GM19455 (cell line): ENCODE measurements around the gene ADARB1.

Experiments
- ATAC-seq: cut with Tn5 transposase; IDR thresholded peaks from one replicate; pipeline ENCODE4 v1.9.1; 2021; ENCODE audit not compliant: unreplicated experiment

The ADARB1 gene

DNA sequence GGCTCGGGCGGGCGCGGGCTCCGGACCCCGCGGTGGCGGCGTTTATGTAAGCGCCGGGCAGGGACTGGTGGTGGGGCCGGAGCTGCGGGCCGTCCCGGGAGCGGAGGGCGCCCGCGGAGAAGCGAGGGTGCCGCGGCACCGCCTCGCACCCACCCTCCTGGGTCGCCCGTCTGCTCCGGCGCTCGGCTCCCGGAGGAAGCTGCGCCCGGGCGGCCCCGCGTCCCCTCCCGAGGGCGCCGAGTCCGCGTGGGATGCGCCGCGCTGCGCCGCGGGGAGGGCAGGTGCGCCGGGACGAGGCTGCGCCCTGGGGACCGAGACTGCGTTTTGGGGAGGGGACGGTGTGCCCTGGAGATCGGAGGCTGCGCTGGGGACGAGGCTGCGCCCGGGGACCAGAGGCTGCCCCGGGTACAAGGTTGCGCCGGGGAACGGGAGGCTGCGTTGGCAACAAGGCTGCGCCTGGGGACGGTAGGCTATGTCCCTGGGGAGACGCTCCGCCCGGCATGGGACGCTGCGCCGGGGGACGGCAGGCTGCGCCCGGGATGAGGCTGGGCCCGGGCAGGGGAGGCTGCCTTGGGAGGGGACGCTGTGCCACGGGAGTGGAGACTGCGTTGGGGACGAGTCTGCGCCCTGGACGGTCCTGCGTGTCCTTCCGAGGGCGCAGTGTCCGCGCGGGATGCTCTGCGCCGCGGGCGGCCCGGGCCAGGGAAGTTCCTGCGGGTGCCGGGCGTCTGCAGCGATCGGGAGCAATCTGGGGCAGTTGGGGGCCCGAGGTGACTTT, 627 bp downstream of the ADARB1 start:
- peak; percentile 15 for ATAC-seq

DNA sequence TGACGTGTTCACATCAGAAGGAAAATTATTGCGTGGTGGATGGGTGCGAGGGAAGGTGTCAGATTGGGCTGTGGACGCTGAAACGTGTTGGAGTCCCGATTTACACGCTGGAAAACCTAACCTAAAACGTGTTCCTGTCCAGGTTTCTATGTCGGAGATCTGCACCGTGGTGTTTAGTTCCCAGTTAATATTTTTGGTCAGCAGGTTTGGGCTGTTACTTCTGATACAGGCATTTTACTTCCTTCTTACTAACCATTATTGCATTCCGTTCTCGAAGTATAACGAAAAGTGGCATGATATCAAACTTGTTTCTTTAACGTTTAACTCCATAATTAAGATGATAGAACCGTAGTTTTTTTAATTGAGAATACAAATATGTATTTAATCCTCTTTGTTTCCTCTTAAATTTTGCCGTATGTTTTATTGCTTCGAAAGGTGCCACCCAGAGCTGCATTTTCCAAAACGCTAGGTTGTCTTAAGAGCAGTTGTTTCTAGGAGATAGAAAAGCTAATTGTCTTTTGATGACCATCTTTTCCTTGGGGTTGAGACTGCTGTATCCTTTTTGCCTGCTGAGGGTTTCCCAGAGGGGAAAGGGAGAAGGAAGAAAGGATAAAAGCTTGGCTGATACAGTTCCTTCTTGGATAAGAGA, 1.3 kb downstream of the ADARB1 start:
- no peak for ATAC-seq

- ATAC-seq, result no peak
Measured at GRCh38 chr21:45076245-45076711, 1.9 kb downstream of the ADARB1 start.

DNA sequence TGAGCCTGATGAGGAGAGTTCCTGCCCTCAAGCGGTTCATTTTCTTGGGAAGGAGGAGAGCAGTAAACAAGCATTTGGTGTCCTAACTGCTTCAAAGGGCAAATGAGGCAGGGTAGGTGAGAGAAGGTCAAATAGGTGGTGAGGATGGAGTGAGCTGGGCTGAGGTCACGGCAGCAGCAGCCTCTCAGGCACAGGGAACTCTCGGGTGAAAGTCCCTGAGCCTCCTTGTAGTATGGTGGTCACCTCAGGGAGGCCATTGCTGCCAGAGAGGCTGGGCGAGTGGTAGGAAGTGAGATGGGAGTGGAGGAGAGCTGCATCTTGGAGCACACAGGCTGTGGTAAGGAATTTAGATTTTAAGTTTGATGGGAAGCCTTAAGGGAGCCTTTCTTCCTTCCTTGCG, 4.0 kb downstream of the ADARB1 start:
- ATAC-seq, result no peak

- no peak for ATAC-seq
Measured at GRCh38 chr21:45078877-45079281, 4.5 kb downstream of the ADARB1 start.

GRCh38 chr21:45079351-45079750, 5.0 kb downstream of the ADARB1 start:
- no peak for ATAC-seq

GRCh38 chr21:45080232-45080631, 5.9 kb downstream of the ADARB1 start:
- ATAC-seq, result no peak

DNA sequence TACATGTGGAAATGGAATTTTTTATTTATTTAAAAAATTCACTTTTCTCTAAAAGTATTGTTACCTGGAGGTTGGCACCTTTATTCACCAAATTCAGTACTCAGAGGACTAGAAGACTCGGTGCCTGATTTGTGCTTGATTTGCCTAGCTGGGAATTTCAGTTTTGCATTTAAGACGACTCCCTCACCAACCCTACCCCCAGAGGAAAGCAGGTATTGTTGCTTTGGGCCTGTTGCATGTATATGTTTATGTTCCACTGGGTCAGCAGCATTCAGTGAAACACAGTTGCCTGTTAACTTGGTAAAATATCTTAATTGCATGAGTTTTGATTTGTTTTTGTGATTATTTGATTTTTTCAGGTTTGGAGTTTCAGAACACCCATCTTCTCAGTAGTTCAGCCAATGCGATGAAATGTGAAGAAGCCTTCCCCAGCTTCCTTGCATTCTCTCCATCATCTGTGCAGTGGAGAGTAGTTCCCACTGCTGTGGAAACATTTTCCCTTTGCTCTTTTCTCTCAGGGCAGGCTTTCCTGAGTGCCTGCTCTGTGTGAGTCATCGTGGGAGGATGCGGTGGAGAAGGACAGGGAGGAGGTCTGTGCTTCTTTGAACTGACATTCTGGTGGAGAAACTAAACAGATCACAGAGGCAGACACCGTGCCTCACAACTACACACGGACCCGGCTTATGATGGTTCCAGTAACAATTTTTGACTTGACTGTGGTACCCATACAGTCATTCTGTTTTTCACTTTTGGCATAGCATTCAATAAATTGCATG, 6.4 kb downstream of the ADARB1 start:
- ATAC-seq, result no peak

GRCh38 chr21:45081636-45082035, 7.3 kb downstream of the ADARB1 start:
- ATAC-seq, result no peak

DNA sequence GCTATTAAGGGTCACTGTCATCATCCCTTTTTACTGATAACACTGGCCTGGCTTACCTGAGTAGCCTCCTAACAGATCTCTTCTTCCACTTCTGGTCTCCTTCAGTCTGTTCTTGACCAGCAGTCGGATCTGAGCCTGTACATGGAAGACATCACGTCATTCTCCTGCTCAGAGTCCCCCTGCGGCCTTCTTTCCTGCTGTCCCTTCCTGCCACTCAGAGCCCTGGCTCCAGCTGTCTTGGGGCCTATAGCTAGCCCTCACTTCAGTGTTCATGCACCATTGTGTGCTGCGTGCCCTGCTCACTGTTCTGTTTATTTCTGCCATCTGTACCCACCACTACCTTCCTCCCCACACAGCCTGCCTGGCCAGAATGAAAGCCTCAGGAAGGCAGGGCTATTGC, 8.4 kb downstream of the ADARB1 start:
- no peak for ATAC-seq

- ATAC-seq, result no peak
Measured at GRCh38 chr21:45084121-45084520, 9.7 kb downstream of the ADARB1 start.

DNA sequence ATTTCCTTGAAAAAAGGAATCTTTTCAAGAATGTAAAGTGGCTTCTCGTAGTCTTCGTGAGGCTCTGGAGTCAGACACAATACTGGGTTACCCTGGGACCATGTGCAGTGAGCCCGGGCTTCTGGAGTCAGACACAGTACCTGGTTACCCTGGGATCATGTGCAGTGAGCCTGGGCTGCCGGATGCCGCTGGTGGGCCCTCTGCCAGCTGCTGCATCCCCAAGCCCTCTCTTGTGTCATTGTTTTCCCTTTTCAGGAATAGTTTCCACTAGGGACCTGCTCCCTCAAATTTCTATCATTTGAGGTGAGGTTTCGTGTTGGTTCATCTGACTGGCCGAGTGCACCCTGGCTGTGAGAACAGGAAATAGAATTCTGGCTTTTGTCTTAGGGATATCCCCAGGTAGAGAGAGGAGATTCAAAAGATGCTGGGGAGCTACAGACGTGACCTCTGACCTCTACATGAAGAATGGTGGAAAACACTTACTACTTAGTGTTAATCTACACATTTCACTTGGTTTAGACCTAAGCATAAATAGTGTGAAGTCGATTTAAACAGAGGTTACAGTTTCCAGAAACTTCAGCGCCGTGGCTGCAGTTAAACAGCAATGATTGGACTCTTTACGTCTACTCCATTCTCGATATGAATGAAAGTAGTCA, 10.6 kb downstream of the ADARB1 start:
- no peak for ATAC-seq

DNA sequence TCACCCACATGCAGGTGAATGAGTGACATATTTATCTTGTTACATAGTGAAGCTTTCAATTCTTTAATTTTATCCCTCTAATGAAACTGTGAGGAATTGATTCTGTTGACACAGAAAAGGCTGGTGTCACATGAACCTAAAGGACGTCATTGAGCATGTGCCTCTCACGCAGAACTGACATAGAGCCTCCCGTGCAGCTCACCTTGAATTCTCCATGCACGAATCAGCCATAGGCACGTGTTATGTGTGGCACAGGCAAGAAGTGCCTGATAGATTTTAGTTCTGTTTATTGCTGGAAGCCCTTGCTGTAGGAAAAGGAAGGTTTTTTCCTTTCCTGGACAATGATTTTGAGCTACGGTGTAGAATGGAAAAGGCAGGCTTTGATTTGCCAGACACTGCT, 11.3 kb downstream of the ADARB1 start:
- ATAC-seq, result no peak

DNA sequence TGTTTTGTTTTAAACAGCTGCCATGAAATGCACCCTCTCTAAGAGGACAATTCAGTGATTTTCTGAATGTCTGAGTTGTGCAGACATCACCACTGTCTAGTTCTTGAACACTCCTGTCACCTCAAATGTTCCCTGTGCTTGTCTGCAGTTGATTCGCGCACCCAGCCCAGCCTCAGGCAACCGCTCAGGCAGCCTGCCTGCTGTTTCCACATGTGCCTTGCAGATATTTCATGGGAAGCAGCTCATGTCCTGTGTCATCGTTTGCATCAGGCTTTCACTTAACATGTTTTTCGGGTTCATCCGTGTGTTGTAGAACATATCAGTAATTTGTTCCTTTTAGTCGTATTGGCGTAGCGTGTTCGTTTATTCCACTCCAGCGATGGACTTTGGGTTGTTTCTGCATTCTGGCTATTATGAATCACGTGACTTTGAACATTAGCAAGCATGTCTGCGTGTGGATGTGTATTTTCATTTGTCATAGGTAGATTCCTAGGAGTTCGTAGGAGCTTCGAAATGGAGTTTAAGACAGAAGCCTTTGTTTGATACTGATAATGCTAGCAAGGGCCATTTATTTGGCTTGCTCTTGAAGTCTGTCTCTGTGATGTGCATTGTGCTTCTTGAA, 12.1 kb downstream of the ADARB1 start:
- no peak for ATAC-seq

DNA sequence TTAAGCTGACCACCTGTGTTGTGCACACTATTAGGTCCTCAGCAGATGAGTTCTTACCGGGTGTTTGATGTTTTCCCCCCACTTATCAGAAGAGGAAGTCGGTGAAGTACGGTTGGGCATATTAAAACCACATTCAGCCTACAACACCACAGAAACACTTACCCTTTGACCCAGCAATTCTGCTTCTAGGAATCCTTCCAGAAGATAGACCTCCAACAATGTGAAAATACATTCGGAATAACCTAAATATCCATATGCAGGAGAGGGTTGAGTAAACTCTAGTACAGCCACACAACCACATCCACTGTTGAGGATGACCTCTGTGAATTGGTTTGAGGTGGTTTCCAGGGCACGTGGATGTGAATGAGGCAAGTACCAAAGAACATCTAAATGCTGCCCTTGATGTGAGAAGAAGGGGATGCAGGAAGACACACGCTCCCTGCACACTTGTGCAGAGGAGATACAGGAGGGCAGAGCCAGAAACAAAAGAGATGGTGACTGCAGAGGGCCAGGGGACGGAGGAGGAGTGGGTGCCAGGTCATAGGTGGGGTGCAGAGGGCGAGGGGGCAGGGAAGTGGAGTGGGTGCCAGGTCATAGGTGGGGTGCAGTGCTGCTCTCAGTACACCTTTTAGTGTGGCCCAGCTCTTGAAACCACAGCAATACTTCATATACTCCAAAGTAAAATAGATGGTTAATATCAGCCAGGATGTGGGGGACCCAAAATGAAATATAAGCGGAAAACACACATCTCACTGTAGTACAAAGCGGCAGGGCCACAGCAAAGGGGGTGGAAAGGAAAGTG, 12.8 kb downstream of the ADARB1 start:
- no peak for ATAC-seq

DNA sequence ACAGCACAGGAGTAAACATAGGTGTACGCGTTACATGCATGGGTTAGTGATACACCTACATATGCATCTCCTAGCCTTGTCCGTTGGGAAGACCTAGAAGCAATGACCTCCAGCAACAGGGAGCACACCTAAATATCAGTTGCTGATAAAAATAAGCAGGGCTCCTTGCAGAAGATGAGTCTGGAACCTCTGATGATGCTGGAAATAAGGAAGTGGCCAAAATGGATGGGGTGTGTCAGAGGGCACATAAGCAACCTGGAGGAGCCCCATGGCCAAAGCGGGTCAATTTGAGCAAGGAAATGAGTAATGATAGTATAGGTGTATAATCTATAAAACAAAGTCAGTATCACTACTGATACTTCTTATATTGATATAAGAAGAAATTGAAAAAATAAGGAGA, 13.7 kb downstream of the ADARB1 start:
- ATAC-seq, result no peak

GRCh38 chr21:45088729-45089128, 14.3 kb downstream of the ADARB1 start:
- ATAC-seq, result no peak

DNA sequence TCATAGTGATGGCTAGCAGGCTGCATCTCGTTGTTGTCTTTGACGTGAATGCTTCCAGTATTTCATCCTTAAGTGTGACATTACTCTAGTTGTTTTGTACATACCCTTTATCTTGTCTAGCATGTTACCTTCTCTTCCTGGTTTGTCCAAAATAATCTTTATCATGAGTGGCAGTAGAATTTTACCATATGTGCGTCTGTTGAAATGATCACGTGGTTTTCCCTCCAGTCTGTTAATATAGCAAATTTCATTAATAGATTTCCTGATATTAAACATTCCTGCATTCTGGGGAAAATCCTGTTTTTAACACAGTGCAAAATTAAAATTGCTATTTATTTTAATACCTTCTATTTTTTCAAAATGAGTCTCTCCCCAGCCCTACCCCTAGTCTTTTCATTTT, 15.6 kb downstream of the ADARB1 start:
- ATAC-seq, result no peak

- no peak for ATAC-seq
Measured at GRCh38 chr21:45090966-45091365, 16.6 kb downstream of the ADARB1 start.
